ENCODE data around the gene AARSD1.

DNA sequence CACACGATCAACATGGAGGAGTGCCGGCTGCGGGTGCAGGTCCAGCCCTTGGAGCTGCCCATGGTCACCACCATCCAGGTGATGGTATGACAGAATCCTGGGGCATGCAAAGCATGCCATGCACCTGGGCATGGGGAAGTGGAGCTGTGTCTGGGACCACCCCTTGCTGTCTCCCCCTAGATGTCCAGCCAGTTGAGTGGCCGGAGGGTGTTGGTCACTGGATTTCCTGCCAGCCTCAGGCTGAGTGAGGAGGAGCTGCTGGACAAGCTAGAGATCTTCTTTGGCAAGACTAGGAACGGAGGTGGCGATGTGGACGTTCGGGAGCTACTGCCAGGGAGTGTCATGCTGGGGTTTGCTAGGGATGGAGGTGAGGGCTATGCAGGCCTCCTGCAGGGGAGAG, 49.0 kb upstream of the AARSD1 start:
- TF ChIP-seq CTCF (conservative IDR thresholded peaks at IDR 0.05; ENCODE audit: low read depth in 2 of 2) = no peak
- TF ChIP-seq POLR2AphosphoS5 (IDR thresholded peaks at IDR 0.05; ENCODE audit: low read depth) = no peak
- TF ChIP-seq EZH2 (IDR thresholded peaks at IDR 0.05; ENCODE audit: low read depth, unreplicated experiment) = no peak
- TF ChIP-seq, protein P1, sequence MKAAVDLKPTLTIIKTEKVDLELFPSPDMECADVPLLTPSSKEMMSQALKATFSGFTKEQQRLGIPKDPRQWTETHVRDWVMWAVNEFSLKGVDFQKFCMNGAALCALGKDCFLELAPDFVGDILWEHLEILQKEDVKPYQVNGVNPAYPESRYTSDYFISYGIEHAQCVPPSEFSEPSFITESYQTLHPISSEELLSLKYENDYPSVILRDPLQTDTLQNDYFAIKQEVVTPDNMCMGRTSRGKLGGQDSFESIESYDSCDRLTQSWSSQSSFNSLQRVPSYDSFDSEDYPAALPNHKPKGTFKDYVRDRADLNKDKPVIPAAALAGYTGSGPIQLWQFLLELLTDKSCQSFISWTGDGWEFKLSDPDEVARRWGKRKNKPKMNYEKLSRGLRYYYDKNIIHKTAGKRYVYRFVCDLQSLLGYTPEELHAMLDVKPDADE (IDR thresholded peaks at IDR 0.05) = no peak
- no peak for TF ChIP-seq EZH2phosphoT487 (IDR thresholded peaks at IDR 0.05; ENCODE audit: unreplicated experiment)
- TF ChIP-seq, protein P2, sequence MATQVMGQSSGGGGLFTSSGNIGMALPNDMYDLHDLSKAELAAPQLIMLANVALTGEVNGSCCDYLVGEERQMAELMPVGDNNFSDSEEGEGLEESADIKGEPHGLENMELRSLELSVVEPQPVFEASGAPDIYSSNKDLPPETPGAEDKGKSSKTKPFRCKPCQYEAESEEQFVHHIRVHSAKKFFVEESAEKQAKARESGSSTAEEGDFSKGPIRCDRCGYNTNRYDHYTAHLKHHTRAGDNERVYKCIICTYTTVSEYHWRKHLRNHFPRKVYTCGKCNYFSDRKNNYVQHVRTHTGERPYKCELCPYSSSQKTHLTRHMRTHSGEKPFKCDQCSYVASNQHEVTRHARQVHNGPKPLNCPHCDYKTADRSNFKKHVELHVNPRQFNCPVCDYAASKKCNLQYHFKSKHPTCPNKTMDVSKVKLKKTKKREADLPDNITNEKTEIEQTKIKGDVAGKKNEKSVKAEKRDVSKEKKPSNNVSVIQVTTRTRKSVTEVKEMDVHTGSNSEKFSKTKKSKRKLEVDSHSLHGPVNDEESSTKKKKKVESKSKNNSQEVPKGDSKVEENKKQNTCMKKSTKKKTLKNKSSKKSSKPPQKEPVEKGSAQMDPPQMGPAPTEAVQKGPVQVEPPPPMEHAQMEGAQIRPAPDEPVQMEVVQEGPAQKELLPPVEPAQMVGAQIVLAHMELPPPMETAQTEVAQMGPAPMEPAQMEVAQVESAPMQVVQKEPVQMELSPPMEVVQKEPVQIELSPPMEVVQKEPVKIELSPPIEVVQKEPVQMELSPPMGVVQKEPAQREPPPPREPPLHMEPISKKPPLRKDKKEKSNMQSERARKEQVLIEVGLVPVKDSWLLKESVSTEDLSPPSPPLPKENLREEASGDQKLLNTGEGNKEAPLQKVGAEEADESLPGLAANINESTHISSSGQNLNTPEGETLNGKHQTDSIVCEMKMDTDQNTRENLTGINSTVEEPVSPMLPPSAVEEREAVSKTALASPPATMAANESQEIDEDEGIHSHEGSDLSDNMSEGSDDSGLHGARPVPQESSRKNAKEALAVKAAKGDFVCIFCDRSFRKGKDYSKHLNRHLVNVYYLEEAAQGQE (IDR thresholded peaks at IDR 0.05; ENCODE audit: unreplicated experiment) = no peak
- no peak for TF ChIP-seq CREB1 (CRISPR knock-in tag; IDR thresholded peaks at IDR 0.05; ENCODE audit: low read depth)
- no peak for TF ChIP-seq JUNB (IDR thresholded peaks at IDR 0.05; ENCODE audit: unreplicated experiment)
- no peak for TF ChIP-seq ZNF114 (CRISPR knock-in tag; IDR thresholded peaks at IDR 0.05)
- TF ChIP-seq NANOG (IDR thresholded peaks at IDR 0.05; ENCODE audit: borderline replicate concordance) = no peak
- TF ChIP-seq ZNF331 (CRISPR knock-in tag; IDR thresholded peaks at IDR 0.05; ENCODE audit: low read depth) = no peak
- TF ChIP-seq, protein P3, sequence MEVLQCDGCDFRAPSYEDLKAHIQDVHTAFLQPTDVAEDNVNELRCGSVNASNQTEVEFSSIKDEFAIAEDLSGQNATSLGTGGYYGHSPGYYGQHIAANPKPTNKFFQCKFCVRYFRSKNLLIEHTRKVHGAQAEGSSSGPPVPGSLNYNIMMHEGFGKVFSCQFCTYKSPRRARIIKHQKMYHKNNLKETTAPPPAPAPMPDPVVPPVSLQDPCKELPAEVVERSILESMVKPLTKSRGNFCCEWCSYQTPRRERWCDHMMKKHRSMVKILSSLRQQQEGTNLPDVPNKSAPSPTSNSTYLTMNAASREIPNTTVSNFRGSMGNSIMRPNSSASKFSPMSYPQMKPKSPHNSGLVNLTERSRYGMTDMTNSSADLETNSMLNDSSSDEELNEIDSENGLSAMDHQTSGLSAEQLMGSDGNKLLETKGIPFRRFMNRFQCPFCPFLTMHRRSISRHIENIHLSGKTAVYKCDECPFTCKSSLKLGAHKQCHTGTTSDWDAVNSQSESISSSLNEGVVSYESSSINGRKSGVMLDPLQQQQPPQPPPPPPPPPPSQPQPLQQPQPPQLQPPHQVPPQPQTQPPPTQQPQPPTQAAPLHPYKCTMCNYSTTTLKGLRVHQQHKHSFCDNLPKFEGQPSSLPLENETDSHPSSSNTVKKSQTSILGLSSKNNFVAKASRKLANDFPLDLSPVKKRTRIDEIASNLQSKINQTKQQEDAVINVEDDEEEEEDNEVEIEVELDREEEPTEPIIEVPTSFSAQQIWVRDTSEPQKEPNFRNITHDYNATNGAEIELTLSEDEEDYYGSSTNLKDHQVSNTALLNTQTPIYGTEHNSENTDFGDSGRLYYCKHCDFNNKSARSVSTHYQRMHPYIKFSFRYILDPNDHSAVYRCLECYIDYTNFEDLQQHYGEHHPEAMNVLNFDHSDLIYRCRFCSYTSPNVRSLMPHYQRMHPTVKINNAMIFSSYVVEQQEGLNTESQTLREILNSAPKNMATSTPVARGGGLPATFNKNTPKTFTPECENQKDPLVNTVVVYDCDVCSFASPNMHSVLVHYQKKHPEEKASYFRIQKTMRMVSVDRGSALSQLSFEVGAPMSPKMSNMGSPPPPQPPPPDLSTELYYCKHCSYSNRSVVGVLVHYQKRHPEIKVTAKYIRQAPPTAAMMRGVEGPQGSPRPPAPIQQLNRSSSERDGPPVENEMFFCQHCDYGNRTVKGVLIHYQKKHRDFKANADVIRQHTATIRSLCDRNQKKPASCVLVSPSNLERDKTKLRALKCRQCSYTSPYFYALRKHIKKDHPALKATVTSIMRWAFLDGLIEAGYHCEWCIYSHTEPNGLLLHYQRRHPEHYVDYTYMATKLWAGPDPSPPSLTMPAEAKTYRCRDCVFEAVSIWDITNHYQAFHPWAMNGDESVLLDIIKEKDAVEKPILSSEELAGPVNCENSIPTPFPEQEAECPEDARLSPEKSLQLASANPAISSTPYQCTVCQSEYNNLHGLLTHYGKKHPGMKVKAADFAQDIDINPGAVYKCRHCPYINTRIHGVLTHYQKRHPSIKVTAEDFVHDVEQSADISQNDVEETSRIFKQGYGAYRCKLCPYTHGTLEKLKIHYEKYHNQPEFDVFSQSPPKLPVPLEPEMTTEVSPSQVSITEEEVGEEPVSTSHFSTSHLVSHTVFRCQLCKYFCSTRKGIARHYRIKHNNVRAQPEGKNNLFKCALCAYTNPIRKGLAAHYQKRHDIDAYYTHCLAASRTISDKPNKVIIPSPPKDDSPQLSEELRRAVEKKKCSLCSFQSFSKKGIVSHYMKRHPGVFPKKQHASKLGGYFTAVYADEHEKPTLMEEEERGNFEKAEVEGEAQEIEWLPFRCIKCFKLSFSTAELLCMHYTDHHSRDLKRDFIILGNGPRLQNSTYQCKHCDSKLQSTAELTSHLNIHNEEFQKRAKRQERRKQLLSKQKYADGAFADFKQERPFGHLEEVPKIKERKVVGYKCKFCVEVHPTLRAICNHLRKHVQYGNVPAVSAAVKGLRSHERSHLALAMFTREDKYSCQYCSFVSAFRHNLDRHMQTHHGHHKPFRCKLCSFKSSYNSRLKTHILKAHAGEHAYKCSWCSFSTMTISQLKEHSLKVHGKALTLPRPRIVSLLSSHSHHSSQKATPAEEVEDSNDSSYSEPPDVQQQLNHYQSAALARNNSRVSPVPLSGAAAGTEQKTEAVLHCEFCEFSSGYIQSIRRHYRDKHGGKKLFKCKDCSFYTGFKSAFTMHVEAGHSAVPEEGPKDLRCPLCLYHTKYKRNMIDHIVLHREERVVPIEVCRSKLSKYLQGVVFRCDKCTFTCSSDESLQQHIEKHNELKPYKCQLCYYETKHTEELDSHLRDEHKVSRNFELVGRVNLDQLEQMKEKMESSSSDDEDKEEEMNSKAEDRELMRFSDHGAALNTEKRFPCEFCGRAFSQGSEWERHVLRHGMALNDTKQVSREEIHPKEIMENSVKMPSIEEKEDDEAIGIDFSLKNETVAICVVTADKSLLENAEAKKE (CRISPR knock-in tag; IDR thresholded peaks at IDR 0.05) = no peak

Data from GM23338 (cell line).